ENCODE results near the gene FERMT1. TPM values are rescaled to one million over a fixed set of nuclear protein-coding genes. Genes with fewer than 3 reads are reported as not detected.

The FERMT1 gene
- polyA plus RNA-seq, 1 donor (not counting 4 experiments of a cell fraction or from before 2014, with no cell fraction given), result 134 TPM

- Histone ChIP-seq H4K20me1 (ENCODE audit: control insufficient read depth, extremely low read depth, insufficient read depth, low read length) (no peaks in the 10 kb centered on the region), H3K4me2 (ENCODE audit: control insufficient read depth, extremely low read depth, insufficient read depth, low read depth, low read length) (peak overlapping the region; percentile 88), H3K79me2 (ENCODE audit: control insufficient read depth, insufficient read depth, low read length) (peaks cover 43% of the 10 kb centered on the region), H3K9ac (ENCODE audit: control insufficient read depth, extremely low read depth, insufficient read depth, low read length) (peak overlapping the region; percentile 87), H3K9me1 (ENCODE audit: control insufficient read depth, extremely low read depth, insufficient read depth, low read length) (no peaks in the 10 kb centered on the region), H3K4me3 (ENCODE audit: control insufficient read depth in 2 of 3, extremely low read depth in 1 of 3, insufficient read depth in 2 of 3, low read depth in 1 of 3, low read length in 3 of 3) (peak overlapping the region; percentile 74 to 95 (median 78)), H2AFZ (ENCODE audit: control insufficient read depth, low read length) (no peak overlapping the region), H3K36me3 (ENCODE audit: control insufficient read depth in 2 of 2, extremely low read depth in 1 of 2, insufficient read depth in 2 of 2, low read length in 2 of 2) (peaks cover 5 to 16% of the 10 kb centered on the region in 2 experiments), H3K27ac (ENCODE audit: control insufficient read depth, insufficient read depth, low read length) (peak overlapping the region; percentile 88), H3K27me3 (ENCODE audit: control insufficient read depth, extremely low read depth, insufficient read depth, low read length) (no peaks in the 10 kb centered on the region), H3K4me1 (ENCODE audit: control insufficient read depth, extremely low read depth, insufficient read depth, low read length) (peaks cover 21% of the 10 kb centered on the region), H3K9me3 (ENCODE audit: control insufficient read depth, low read depth, low read length) (no peaks in the 10 kb centered on the region)
- dilution Hi-C loops (cut with MboI; ENCODE audit: extremely low pct_ligation_motif_present, low sequenced_read_pairs), result no loop called here
- DNase-seq (ENCODE audit: low read depth, low spot score) (no peak), FAIRE-seq (peak; percentile 23)
- TF ChIP-seq CTCF (optimal IDR thresholded peaks at IDR 0.05 in 1 of 3, IDR thresholded peaks at IDR 0.05 in 1 of 3, conservative IDR thresholded peaks at IDR 0.05 in 1 of 3; ENCODE audit: extremely low read depth in 1 of 3, insufficient read depth in 2 of 3, low read length in 3 of 3), result no peak
- no peak for TF ChIP-seq EZH2 (IDR thresholded peaks at IDR 0.05; ENCODE audit: low read length)
Observed at GRCh38 chr20:6121504-6121903, 1.3 kb downstream of the FERMT1 start.

DNA sequence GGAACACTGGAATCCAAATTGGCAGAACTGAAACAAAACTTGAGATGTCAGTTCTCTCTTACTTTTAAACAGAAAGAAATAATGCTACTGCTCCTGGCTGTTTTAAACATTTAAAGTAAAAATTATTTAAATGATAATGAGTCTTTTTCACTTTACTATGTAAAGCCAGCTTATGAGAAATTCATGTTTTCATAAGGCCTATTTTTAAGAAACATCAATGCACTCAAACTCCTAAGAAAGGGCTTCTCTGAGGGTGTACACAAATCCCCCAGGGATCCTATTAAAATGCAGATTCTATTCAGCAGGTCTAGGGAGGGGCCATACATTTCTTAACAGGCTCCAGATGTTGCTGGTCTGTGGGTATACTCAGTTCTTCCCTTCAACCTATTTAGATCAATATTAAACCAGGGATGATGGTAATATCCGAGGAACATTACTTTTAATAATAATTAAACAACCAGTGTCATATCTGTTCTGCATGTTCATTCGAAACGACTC lies 2.3 kb downstream of the FERMT1 start:
- no peak overlapping the region for H2AFZ ChIP-seq (ENCODE audit: control insufficient read depth, low read length)
- H3K27ac ChIP-seq (ENCODE audit: control insufficient read depth, insufficient read depth, low read length), result peak overlapping the region; percentile 17
- H3K4me3 ChIP-seq (ENCODE audit: control insufficient read depth in 2 of 3, extremely low read depth in 1 of 3, insufficient read depth in 2 of 3, low read depth in 1 of 3, low read length in 3 of 3), result peak overlapping the region; percentile 47 to 78 (median 74)
- no peaks in the 10 kb centered on the region for H3K9me3 ChIP-seq (ENCODE audit: control insufficient read depth, low read depth, low read length)
- dilution Hi-C loops (cut with MboI; ENCODE audit: extremely low pct_ligation_motif_present, low sequenced_read_pairs), result no loop called here
- peaks cover 49% of the 10 kb centered on the region for H3K79me2 ChIP-seq (ENCODE audit: control insufficient read depth, insufficient read depth, low read length)
- peak overlapping the region; percentile 22 for H3K9ac ChIP-seq (ENCODE audit: control insufficient read depth, extremely low read depth, insufficient read depth, low read length)
- H3K36me3 ChIP-seq (ENCODE audit: control insufficient read depth in 2 of 2, extremely low read depth in 1 of 2, insufficient read depth in 2 of 2, low read length in 2 of 2), result peaks cover 11 to 23% of the 10 kb centered on the region in 2 experiments
- no peaks in the 10 kb centered on the region for H4K20me1 ChIP-seq (ENCODE audit: control insufficient read depth, extremely low read depth, insufficient read depth, low read length)
- peaks cover 21% of the 10 kb centered on the region for H3K4me1 ChIP-seq (ENCODE audit: control insufficient read depth, extremely low read depth, insufficient read depth, low read length)
- H3K4me2 ChIP-seq (ENCODE audit: control insufficient read depth, extremely low read depth, insufficient read depth, low read depth, low read length), result peak overlapping the region; percentile 75
- TF ChIP-seq EZH2 (IDR thresholded peaks at IDR 0.05; ENCODE audit: low read length) (no peak), CTCF (optimal IDR thresholded peaks at IDR 0.05 in 1 of 3, IDR thresholded peaks at IDR 0.05 in 1 of 3, conservative IDR thresholded peaks at IDR 0.05 in 1 of 3; ENCODE audit: extremely low read depth in 1 of 3, insufficient read depth in 2 of 3, low read length in 3 of 3) (no peak)
- H3K9me1 ChIP-seq (ENCODE audit: control insufficient read depth, extremely low read depth, insufficient read depth, low read length), result no peaks in the 10 kb centered on the region
- DNase-seq (ENCODE audit: low read depth, low spot score) (no peak), FAIRE-seq (no peak)
- H3K27me3 ChIP-seq (ENCODE audit: control insufficient read depth, extremely low read depth, insufficient read depth, low read length), result no peaks in the 10 kb centered on the region

Measured in keratinocyte (primary cell).